Heart left ventricle (tissue), 13 donors: ENCODE data around the gene TXNRD2.

ENCODE experiments used
- POLR2A ChIP-seq, 2 donors: fragments of 450-650 bp; IDR thresholded peaks; one replicate each; pipeline ENCODE4 v1.6.1; 2017; ENCODE audit warnings: antibody characterized with exemption in 2 of 2, mild to moderate bottlenecking in 2 of 2, moderate library complexity in 2 of 2
- TF ChIP-seq, protein P1 (sequence below), 12 donors: fragments of 200-600 bp; sonication (generic) in 4 of 12; IDR thresholded peaks; one replicate each; pipeline versions ENCODE4 v1.5.0 to v1.8.0; 2018 to 2022; ENCODE audit warnings: antibody characterized with exemption in 12 of 12, mild to moderate bottlenecking in 5 of 12
- donor health status: ischemic (EF 13 %, LVEDD 7.1; RV severe dilation, severe dysfunction).
- donor health status: DM: no; HTN: yes; CAD: no.
- donor health status: DM: no; HTN: no; CAD: no.
- donor health status: ischemic (EF 25% LVEDD 6.9; RV normal size, moderate dysfunction).
- donor health status: ischemic (EF 25% LVEDD 5.7; RV mildly dilated, moderate dysfunction).
- donor health status: ischemic (EF 35%, LVEDD 5.7; RV mildly dilated, moderate dysfunction).
- donor health status: nonischemic (EF 11% LVEDD 7.7; RV severe dilation, severe dysfunction).
- donor health status: DM: yes; HTN: yes; CAD: no.
- donor health status: PGD.
- donor health status: ischemic (EF 29% LVEDD 5.4; RV normal size, mild dysfunction).
- donor health status: nonischemic (EF 23%, LVEDD 6.1; RV moderate dilation, normal function).

DNA sequence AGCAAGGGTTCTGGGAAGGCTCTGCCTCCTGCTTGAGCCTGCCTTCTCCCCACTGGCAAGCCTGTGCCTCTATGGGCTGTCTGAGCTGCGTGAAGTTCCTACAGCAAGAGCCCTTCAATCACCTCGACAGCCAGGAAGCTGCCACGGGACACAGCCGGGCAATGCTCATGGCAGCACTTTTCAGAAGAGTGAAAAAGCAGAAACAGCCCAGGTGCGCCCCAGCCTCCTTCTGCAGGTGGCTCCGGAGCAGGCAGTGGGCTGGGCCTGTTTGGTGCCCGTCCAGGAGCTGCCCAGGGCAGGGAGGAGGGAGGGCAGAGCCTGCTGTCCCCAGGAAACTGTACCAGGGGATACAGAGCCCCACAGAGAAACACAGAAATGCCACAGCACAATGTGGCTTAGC, 24.7 kb downstream of the TXNRD2 start:
- TF ChIP-seq, protein P1, sequence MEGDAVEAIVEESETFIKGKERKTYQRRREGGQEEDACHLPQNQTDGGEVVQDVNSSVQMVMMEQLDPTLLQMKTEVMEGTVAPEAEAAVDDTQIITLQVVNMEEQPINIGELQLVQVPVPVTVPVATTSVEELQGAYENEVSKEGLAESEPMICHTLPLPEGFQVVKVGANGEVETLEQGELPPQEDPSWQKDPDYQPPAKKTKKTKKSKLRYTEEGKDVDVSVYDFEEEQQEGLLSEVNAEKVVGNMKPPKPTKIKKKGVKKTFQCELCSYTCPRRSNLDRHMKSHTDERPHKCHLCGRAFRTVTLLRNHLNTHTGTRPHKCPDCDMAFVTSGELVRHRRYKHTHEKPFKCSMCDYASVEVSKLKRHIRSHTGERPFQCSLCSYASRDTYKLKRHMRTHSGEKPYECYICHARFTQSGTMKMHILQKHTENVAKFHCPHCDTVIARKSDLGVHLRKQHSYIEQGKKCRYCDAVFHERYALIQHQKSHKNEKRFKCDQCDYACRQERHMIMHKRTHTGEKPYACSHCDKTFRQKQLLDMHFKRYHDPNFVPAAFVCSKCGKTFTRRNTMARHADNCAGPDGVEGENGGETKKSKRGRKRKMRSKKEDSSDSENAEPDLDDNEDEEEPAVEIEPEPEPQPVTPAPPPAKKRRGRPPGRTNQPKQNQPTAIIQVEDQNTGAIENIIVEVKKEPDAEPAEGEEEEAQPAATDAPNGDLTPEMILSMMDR (IDR thresholded peaks at IDR 0.05) = no peak
- no peak for TF ChIP-seq POLR2A (IDR thresholded peaks at IDR 0.05)
